HepG2 (cell line): ENCODE results near the gene AHSP. TPM values are rescaled to one million over a fixed set of nuclear protein-coding genes. Genes with fewer than 3 reads are reported as not detected.

Experiments used
- ATF7-NPFF ChIP-seq: sonication (generic); formaldehyde crosslinking; IDR thresholded peaks from 2 replicates; pipeline ENCODE4 v1.8.1; 2023; ENCODE audit warnings: mild to moderate bottlenecking, low read depth, missing genetic modification reagents, moderate library complexity
- BCLAF1 ChIP-seq: fragments of 450-650 bp; IDR thresholded peaks from 2 replicates; pipeline ENCODE4 v1.6.1; 2017; ENCODE audit warnings: mild to moderate bottlenecking
- GMEB1 ChIP-seq: sonication (generic); formaldehyde crosslinking; IDR thresholded peaks from 2 replicates; pipeline ENCODE4 v1.5.1; 2020; ENCODE audit warnings: missing genetic modification reagents, mild to moderate bottlenecking, borderline replicate concordance
- HNRNPK ChIP-seq: fragments of 200-400 bp; formaldehyde crosslinking; IDR thresholded peaks from 2 replicates; pipeline ENCODE4 v1.6.1; 2018; ENCODE audit warnings: low read length, low read depth, moderate library complexity, mild to moderate bottlenecking; ENCODE audit not compliant: poor library complexity, severe bottlenecking
- IRX3 ChIP-seq: sonication (generic); formaldehyde crosslinking; IDR thresholded peaks from 2 replicates; pipeline ENCODE4 v1.8.1; 2023; ENCODE audit warnings: mild to moderate bottlenecking, low read depth, missing genetic modification reagents, borderline replicate concordance
- MAX ChIP-seq: IDR thresholded peaks from 2 replicates; pipeline ENCODE4 v1.6.1; 2012; ENCODE audit warnings: inconsistent platforms
- MIXL1 ChIP-seq: IDR thresholded peaks from 2 replicates; pipeline ENCODE4 v1.6.1; 2016
- RFX5 ChIP-seq: IDR thresholded peaks from 2 replicates; pipeline ENCODE4 v1.6.1; 2011; ENCODE audit warnings: low read depth, low read length, improper control_type of control experiment
- SIN3B ChIP-seq: fragments of 150-350 bp; IDR thresholded peaks from 2 replicates; pipeline ENCODE4 v1.6.1; 2014; ENCODE audit warnings: low read length
- SP4 ChIP-seq: sonication (generic); formaldehyde crosslinking; IDR thresholded peaks from 2 replicates; pipeline ENCODE4 v1.8.1; 2023; ENCODE audit warnings: mild to moderate bottlenecking, missing genetic modification reagents
- TRAFD1 ChIP-seq: sonication (generic); formaldehyde crosslinking; IDR thresholded peaks from 2 replicates; pipeline ENCODE4 v1.5.1; 2020; ENCODE audit warnings: missing genetic modification reagents, mild to moderate bottlenecking, borderline replicate concordance
- YY1 ChIP-seq: IDR thresholded peaks from 2 replicates; pipeline ENCODE4 v1.6.1; 2011; ENCODE audit warnings: low read length, low read depth, moderate library complexity, mild to moderate bottlenecking; ENCODE audit not compliant: insufficient read depth, insufficient replicate concordance
- ZFAT ChIP-seq: sonication (generic); formaldehyde crosslinking; conservative IDR thresholded peaks from 2 replicates; pipeline ENCODE4 v1.8.1; 2023; ENCODE audit warnings: missing genetic modification reagents, inconsistent platforms
- ZKSCAN1 ChIP-seq: fragments of 150-350 bp; IDR thresholded peaks from 2 replicates; pipeline ENCODE4 v1.6.1; 2014; ENCODE audit warnings: low read length
- ZNF24 ChIP-seq: fragments of 450-650 bp; IDR thresholded peaks from 2 replicates; pipeline ENCODE4 v1.6.1; 2017; ENCODE audit warnings: antibody characterized with exemption, mild to moderate bottlenecking
- ZNF616 ChIP-seq: sonication (generic); formaldehyde crosslinking; IDR thresholded peaks from 2 replicates; pipeline ENCODE4 v1.5.0; 2020; ENCODE audit warnings: low read depth, mild to moderate bottlenecking, missing genetic modification reagents
- ZNF639 ChIP-seq: conservative IDR thresholded peaks from 2 replicates; pipeline ENCODE4 v1.6.1; 2018; ENCODE audit warnings: missing genetic modification reagents
- ZSCAN12 ChIP-seq: sonication (generic); formaldehyde crosslinking; IDR thresholded peaks from 2 replicates; pipeline ENCODE4 v1.9.0; 2021; ENCODE audit warnings: mild to moderate bottlenecking, missing genetic modification reagents
- polyA plus RNA-seq, 8 experiments: library from polyadenylated mRNA; depleted of rRNA in 3 of 8; stranded (reverse) in 7 of 8; unstranded in 1 of 8; fragments of >200 nt; fragmentation: Illumina TruSeq in 4 of 8; extraction: Trizol in 4 of 8; gene quantifications; 2 replicates each; pipeline versions ENCODE4 v1.2.1 to v1.2.3, GENCODE V29; 2011 to 2016; ENCODE audit warnings: low read depth in 4 of 8, missing spikeins in 1 of 8, mixed read lengths in 1 of 8; ENCODE audit not compliant: insufficient read depth in 1 of 8
- total RNA-seq, 5 experiments: library from RNA; depleted of rRNA; stranded (reverse); fragments of >200 nt; fragmentation: Illumina TruSeq; extraction: Trizol; gene quantifications; 2 replicates each; pipeline ENCODE4 v1.2.3, GENCODE V29; 2016; ENCODE audit warnings: low read depth in 1 of 5

AHSP gene
- total and polyA plus RNA-seq, 2 of the 13 experiments (the other 11 are each of a cell fraction or from before 2014, with no cell fraction given): not detected

- peak; percentile 95 for TF ChIP-seq MAX
- TF ChIP-seq ZNF616 (CRISPR knock-in tag): peak; percentile 83; the same call in 1 of the 2 replicates
- peak; percentile 85; the same call in 1 of the 2 replicates for TF ChIP-seq ZSCAN12 (CRISPR knock-in tag)
- TF ChIP-seq SIN3B: no peak; the same call in 1 of the 2 replicates
- TF ChIP-seq SP4 (CRISPR knock-in tag): peak; percentile 92
- peak; percentile 98 for TF ChIP-seq GMEB1 (CRISPR knock-in tag)
- peak; percentile 81 for TF ChIP-seq MIXL1 (CRISPR knock-in tag)
- peak; percentile 94 for TF ChIP-seq YY1
- peak; percentile 97 for TF ChIP-seq ATF7-NPFF (CRISPR knock-in tag)
- peak; percentile 85; the same call in 1 of the 2 replicates for TF ChIP-seq TRAFD1 (CRISPR knock-in tag)
- no peak for TF ChIP-seq ZNF24
- TF ChIP-seq ZKSCAN1: no peak
- 0 out of 2 replicates have a peak, but pooled peaks have one; percentile 17 for TF ChIP-seq RFX5
- TF ChIP-seq ZFAT (CRISPR knock-in tag): no peak
- peak; percentile 92 for TF ChIP-seq IRX3 (CRISPR knock-in tag)
- no peak for TF ChIP-seq BCLAF1
- TF ChIP-seq ZNF639 (CRISPR knock-in tag): peak; percentile 45; the same call in 1 of the 2 replicates
- TF ChIP-seq HNRNPK: peak; percentile 82
These were observed 19.6 kb upstream of the AHSP start, which contains the start of gene RUSF1 (continued) for GRCh38 chr16:31507929-31508705.
